MM.1S (cell line): Measurements from ENCODE around the gene LRRC17.
"Not testable (repeated sequence)": the region's sequence is repeated elsewhere in the genome, so short reads cannot be mapped to it uniquely, and the experiment has no call there.

Experiments
- EZH2 ChIP-seq: fragments of 300-600 bp; sonication (generic); optimal IDR thresholded peaks from 2 replicates; pipeline ENCODE3; 2017; ENCODE audit warnings: low read depth, mild to moderate bottlenecking, antibody characterized with exemption, low read length, mixed read lengths
- EZH2phosphoT487 ChIP-seq: fragments of 300-600 bp; sonication (generic); IDR thresholded peaks from 2 replicates; pipeline ENCODE4 v1.6.1; 2018; ENCODE audit warnings: antibody characterized with exemption, low read length

DNA sequence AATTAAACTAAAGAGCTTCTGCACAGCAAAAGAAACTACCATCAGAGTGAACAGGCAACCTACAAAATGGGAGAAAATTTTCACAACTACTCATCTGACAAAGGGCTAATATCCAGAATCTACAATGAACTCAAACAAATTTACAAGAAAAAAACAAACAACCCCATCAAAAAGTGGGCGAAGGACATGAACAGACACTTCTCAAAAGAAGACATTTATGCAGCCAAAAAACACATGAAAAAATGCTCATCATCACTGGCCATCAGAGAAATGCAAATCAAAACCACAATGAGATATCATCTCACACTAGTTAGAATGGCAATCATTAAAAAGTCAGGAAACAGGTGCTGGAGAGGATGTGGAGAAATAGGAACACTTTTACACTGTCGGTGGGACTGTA, 49.2 kb downstream of the LRRC17 start:
- not testable (repeated sequence) for TF ChIP-seq EZH2, EZH2phosphoT487
